OCI-LY1 (cell line): Measurements from ENCODE around the gene LMO3.

ENCODE experiments used
- CTCF ChIP-seq: fragments of 200-600 bp; sonication (generic), shearing (Covaris generic); IDR thresholded peaks from 2 replicates; pipeline ENCODE4 v1.5.1; 2017; ENCODE audit warnings: mild to moderate bottlenecking, antibody characterized with exemption, low read length, moderate library complexity, mixed read lengths
- EZH2 ChIP-seq: fragments of 200-600 bp; sonication (generic), shearing (Covaris generic); IDR thresholded peaks from 2 replicates; pipeline ENCODE4 v1.8.0; 2017; ENCODE audit warnings: borderline replicate concordance, mixed run types, mild to moderate bottlenecking, antibody characterized with exemption, low read length, moderate library complexity, mixed read lengths

GRCh38 chr12:16613199-16613598, 7.2 kb upstream of the LMO3 start:
- TF ChIP-seq CTCF (no peak), EZH2 (no peak)
